SKM-1 (cell line): ENCODE results near the gene CDHR1.
"Not testable (repeated sequence)": the region's sequence is repeated elsewhere in the genome, so short reads cannot be mapped to it uniquely, and the experiment has no call there.

Experiments used
- DNase-seq: peaks from one replicate; lab custom pipeline; 2025; ENCODE audit not compliant: unreplicated experiment; lab: John Stamatoyannopoulos, UW

CDHR1 gene

GRCh38 chr10:84194424-84195043 lies at the start of gene CDHR1:
Gene CDHR1, plus strand, starts transcription at chr10:84194537. Its CDS starts 224 bp downstream, at chr10:84194761.
- DNase-seq, result no peak

GRCh38 chr10:84147347-84147746 lies 47.0 kb upstream of the CDHR1 start:
- DNase-seq, result no peak

GRCh38 chr10:84148006-84148597 lies 46.2 kb upstream of the CDHR1 start:
- peak; percentile 3 for DNase-seq

GRCh38 chr10:84149854-84150253 lies 44.5 kb upstream of the CDHR1 start:
- no peak for DNase-seq

GRCh38 chr10:84152769-84153168 lies 41.6 kb upstream of the CDHR1 start:
- no peak for DNase-seq

- DNase-seq, result no peak
These were observed 38.8 kb upstream of the CDHR1 start for GRCh38 chr10:84155521-84155920.

GRCh38 chr10:84156009-84156408 lies 38.3 kb upstream of the CDHR1 start:
- DNase-seq, result no peak

GRCh38 chr10:84156768-84157167 lies 37.6 kb upstream of the CDHR1 start:
- peak; percentile 82 for DNase-seq

GRCh38 chr10:84158061-84158460 lies 36.3 kb upstream of the CDHR1 start:
- DNase-seq, result no peak

GRCh38 chr10:84158550-84158949 lies 35.8 kb upstream of the CDHR1 start:
- DNase-seq, result no peak

GRCh38 chr10:84159076-84159685 lies 35.2 kb upstream of the CDHR1 start:
- no peak for DNase-seq

GRCh38 chr10:84160663-84161362 lies 33.5 kb upstream of the CDHR1 start:
- no peak for DNase-seq

GRCh38 chr10:84163996-84164395 lies 30.3 kb upstream of the CDHR1 start:
- no peak for DNase-seq

- no peak for DNase-seq
These were observed 29.9 kb upstream of the CDHR1 start for GRCh38 chr10:84164442-84164841.

GRCh38 chr10:84166620-84167288 lies 27.6 kb upstream of the CDHR1 start:
- no peak for DNase-seq

GRCh38 chr10:84167289-84167653 lies 27.1 kb upstream of the CDHR1 start:
- not testable (repeated sequence) for DNase-seq

- not testable (repeated sequence) for DNase-seq
These were observed 26.0 kb upstream of the CDHR1 start for GRCh38 chr10:84168382-84168781.

- not testable (repeated sequence) for DNase-seq
These were observed 23.1 kb upstream of the CDHR1 start for GRCh38 chr10:84171237-84171636.

- DNase-seq, result not testable (repeated sequence)
These were observed 22.5 kb upstream of the CDHR1 start for GRCh38 chr10:84171700-84172466.

- DNase-seq, result no peak
These were observed 21.6 kb upstream of the CDHR1 start for GRCh38 chr10:84172467-84173356.
